Coronary artery (tissue), 2 donors: ENCODE results near the gene RELL1.

Experiments
- DNase-seq: peaks from one replicate; pipeline ENCODE4 v3.0.0-alpha.2; 2017; ENCODE audit warnings: low spot score
- H3K27ac ChIP-seq, 2 donors: fragments of 200-600 bp; sonication (generic); one replicate each; pipeline ENCODE4 v1.5.1; 2016 to 2019
- H3K4me3 ChIP-seq: fragments of 200-600 bp; sonication (generic); 2 replicates; pipeline ENCODE4 v1.5.1; 2016; ENCODE audit warnings: mild to moderate bottlenecking, moderate library complexity
- TF ChIP-seq, protein P1 (sequence below): fragments of 200-600 bp; sonication (generic); IDR thresholded peaks from one replicate; pipeline ENCODE4 v1.5.1; 2019; ENCODE audit warnings: antibody characterized with exemption

The RELL1 gene

DNA sequence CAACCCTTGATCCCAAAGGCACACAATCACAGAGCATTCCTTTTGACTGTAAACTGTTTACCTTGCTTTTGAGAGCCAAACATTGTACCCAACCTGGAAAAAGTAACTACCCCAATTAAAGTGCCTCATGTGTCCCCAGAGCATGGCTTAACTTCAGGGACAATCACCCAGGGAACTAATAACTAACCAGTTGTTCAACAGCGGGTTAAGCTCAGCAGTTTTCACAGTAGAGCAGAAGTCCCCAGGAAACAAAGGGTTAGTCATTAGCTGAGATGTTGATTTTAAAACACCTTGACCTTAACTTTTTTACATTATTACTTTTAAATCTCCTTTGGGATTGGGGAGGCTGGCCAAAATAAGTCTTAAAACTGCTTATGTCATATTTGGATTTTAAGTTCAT is 94.8 kb downstream of the RELL1 start:
- H3K4me3 ChIP-seq = no peak overlapping the region
- DNase-seq = no peak
- no peak overlapping the region for H3K27ac ChIP-seq
- TF ChIP-seq, protein P1, sequence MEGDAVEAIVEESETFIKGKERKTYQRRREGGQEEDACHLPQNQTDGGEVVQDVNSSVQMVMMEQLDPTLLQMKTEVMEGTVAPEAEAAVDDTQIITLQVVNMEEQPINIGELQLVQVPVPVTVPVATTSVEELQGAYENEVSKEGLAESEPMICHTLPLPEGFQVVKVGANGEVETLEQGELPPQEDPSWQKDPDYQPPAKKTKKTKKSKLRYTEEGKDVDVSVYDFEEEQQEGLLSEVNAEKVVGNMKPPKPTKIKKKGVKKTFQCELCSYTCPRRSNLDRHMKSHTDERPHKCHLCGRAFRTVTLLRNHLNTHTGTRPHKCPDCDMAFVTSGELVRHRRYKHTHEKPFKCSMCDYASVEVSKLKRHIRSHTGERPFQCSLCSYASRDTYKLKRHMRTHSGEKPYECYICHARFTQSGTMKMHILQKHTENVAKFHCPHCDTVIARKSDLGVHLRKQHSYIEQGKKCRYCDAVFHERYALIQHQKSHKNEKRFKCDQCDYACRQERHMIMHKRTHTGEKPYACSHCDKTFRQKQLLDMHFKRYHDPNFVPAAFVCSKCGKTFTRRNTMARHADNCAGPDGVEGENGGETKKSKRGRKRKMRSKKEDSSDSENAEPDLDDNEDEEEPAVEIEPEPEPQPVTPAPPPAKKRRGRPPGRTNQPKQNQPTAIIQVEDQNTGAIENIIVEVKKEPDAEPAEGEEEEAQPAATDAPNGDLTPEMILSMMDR = no peak

DNA sequence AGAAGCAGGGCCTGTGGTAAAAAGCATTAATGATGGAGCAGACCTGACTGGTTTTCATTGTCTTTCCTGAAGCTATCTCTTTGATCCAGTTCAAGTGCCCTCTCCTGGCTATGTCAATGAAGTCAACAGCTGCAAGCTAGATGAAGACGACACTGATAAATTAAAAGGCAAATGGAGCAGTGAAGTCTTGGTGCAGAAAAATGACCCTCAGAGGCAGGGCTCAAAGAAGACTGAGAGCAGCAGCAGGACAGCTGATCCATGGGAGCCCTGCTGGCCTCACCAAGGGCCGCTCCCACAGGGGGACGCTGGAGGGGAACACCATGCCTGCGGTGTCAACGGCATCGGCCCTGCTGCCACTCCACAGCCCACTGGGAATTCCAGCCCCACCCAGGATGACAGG is 96.2 kb downstream of the RELL1 start:
- Histone ChIP-seq H3K27ac (no peak overlapping the region), H3K4me3 (no peak overlapping the region)
- TF ChIP-seq, protein P1 = no peak
- DNase-seq = no peak

DNA sequence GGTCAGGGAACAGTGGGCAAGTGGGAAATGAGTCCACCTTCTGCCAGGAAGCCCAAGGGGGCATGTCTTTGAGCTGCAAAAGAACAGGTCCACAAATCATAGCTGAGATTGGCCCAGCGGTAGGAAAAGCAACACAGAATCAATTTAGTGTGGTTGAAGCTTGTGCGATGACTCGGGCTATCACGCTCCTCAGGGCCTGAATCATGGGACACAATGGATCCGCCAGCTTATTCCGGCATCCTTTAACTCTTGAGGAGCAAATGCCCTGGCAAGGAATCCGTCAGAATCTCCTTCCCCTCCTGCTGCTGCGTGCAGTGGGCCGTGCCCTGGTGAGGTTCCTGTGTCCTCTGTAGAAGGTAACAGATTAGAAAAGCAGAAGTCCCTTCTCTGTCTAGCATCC is 98.0 kb downstream of the RELL1 start:
- DNase-seq = no peak
- no peak overlapping the region for H3K4me3 ChIP-seq
- TF ChIP-seq, protein P1 = no peak
- H3K27ac ChIP-seq = no peak overlapping the region

DNA sequence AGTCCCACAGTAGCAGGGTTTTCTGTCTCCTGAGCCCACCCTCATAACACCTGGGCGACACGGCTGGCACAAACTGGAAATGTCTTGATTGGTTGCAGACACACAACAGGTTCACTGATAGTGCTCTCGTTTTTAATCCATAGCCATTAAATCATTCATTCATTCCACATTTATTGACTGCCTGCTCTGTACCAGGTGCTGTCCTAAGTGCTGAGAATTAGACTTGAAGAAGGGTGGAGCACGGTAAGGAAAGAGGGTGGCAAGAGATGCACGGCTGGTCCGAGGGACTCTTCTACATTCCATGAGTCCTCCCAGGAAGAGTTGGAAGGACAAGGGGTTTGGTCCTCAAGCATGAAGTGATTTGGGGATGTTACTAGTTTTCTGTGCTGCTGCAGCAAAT is 100.0 kb downstream of the RELL1 start:
- Histone ChIP-seq H3K4me3 (no peak overlapping the region), H3K27ac (no peak overlapping the region)
- TF ChIP-seq, protein P1 = no peak
- DNase-seq = no peak

DNA sequence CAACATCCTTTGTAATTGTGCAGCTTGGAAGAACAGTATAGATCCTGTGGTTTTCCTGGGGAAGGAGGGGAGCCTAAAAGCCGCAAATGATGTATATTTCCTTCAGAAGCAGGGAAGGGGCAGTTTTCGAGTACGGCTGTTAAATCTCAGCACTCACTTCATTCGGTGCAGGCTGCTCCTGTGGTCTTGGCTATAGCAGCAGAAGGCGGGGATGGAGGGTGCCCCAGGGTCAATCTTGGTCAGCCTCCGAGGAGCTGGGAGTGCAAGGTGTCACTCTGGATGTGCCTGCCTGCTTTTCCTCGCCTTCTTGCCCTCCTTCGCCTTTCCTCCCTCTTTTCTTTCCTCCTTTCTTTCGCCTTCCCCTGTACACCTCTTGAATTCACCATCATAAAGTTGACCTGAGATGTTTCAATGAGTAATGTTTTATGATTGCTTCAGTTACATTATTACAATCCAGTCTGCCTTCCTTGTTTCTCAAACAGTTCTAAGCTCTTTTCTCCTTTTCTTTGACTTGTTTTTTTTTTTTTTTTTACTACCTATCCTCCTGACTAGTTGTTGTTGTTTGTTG is 101.6 kb downstream of the RELL1 start:
- TF ChIP-seq, protein P1 = no peak
- Histone ChIP-seq H3K27ac (no peak overlapping the region), H3K4me3 (no peak overlapping the region)
- no peak for DNase-seq

DNA sequence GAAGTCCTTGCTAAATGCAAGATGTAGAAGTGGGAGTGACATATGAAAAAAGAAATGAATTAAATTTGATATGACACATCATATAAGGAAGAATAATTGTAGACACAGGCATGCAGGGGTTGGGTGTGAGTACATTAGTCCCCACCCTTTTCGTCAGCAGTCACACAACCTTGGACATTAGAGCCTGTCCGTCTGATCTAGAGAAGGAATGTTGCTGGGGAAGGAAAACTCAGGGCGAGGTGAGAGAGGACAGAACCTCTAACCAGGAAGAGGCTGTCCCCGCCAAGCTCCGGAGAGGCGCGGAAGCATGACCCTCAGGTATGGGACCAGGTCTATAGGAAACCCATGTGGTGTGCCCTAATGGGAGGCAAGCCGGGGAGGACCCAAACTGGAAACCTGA is 102.1 kb downstream of the RELL1 start:
- Histone ChIP-seq H3K4me3 (no peak overlapping the region), H3K27ac (no peak overlapping the region)
- DNase-seq = no peak
- TF ChIP-seq, protein P1 = no peak

DNA sequence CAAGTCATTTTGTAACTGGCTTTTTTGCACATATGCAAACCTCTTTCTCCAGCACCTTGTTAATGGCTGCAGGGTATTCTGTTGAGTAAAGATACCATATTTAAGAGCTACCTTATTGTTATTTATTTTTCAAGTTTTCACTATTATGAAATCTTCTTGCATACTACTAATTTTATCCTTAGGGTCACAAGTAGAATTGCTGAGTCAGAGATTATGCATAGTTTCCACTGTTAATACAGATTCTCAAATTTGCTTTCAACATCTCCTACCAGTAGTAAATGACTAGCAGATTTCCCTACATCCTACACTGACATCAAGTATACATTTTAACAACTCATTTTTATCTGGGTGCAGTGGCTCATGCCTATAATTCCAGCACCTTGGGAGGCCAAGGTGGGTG is 112.6 kb downstream of the RELL1 start:
- TF ChIP-seq, protein P1 = no peak
- Histone ChIP-seq H3K4me3 (no peak overlapping the region), H3K27ac (no peak overlapping the region)
- no peak for DNase-seq
